HL-60 (cell line): Measurements from ENCODE around the gene PLEKHN1.
"Not testable (repeated sequence)": the region's sequence is repeated elsewhere in the genome, so short reads cannot be mapped to it uniquely, and the experiment has no call there.

Experiments
- DNase-seq, 2 experiments: peaks; one replicate each; pipeline ENCODE4 v3.0.0-alpha.2; 2010 to 2020; ENCODE audit warnings: low read depth in 1 of 2, low spot score in 1 of 2
- H3K27ac ChIP-seq: fragments of 250-450 bp; sonication (Bioruptor Pico); replicated peaks from 2 replicates; pipeline ENCODE4 v1.5.1; 2020; ENCODE audit warnings: mild to moderate bottlenecking, moderate library complexity
- H3K27me3 ChIP-seq: fragments of 250-450 bp; sonication (Bioruptor Pico); 2 replicates; pipeline ENCODE4 v1.5.1; 2021; ENCODE audit warnings: mild to moderate bottlenecking, moderate library complexity; ENCODE audit not compliant: insufficient read depth, poor library complexity, severe bottlenecking
- H3K4me3 ChIP-seq: replicated peaks from 2 replicates; pipeline ENCODE4 v1.5.1; 2011; ENCODE audit warnings: mild to moderate bottlenecking, control low read depth, low read length; ENCODE audit not compliant: insufficient read depth
- CTCF ChIP-seq: IDR thresholded peaks from one replicate; pipeline ENCODE4 v1.5.1; 2011; ENCODE audit warnings: low read length, control low read depth, inconsistent platforms; ENCODE audit not compliant: insufficient read depth
- GABPA ChIP-seq: IDR thresholded peaks from 2 replicates; pipeline ENCODE4 v1.6.1; 2012; ENCODE audit warnings: low read depth
- POLR2AphosphoS5 ChIP-seq: IDR thresholded peaks from 2 replicates; pipeline ENCODE4 v1.6.1; 2012; ENCODE audit warnings: low read depth
- SPI1 ChIP-seq: IDR thresholded peaks from 2 replicates; pipeline ENCODE4 v1.6.1; 2012; ENCODE audit warnings: low read depth, mild to moderate bottlenecking, borderline replicate concordance
- TF ChIP-seq, protein P1 (sequence below): IDR thresholded peaks from 2 replicates; pipeline ENCODE4 v1.6.1; 2012; ENCODE audit warnings: low read depth; ENCODE audit not compliant: insufficient replicate concordance

PLEKHN1 gene

DNA sequence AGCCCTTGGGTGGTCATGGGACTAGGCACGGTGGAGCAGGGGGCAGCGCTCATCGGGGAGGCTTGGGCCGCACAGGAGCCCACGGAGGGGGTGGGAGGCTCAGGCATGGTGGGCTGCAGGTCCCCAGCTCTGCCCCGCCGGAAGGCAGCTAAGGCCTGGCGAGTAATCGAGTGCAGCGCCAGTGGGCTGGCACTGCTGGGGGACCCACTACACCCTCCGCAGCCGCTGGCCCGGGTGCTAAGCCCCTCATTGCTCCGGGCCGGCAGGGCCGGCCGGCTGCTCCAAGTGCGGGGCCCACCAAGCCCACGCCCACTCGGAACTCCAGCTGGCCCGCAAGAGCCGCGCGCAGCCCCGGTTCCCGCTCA, 52.0 kb downstream of the PLEKHN1 start:
- DNase-seq, H3K4me3 ChIP-seq, H3K27ac ChIP-seq: not testable (repeated sequence)
- H3K27me3 ChIP-seq = peaks cover 20% of the 10 kb centered on the region

GRCh38 chr1:1019122-1019999, 53.1 kb downstream of the PLEKHN1 start:
- Histone ChIP-seq H3K27ac (no peak overlapping the region), H3K27me3 (peaks cover 21% of the 10 kb centered on the region), H3K4me3 (peak overlapping the region; percentile 47)
- peak in 1 of 2 experiments; percentile 48 for DNase-seq
- TF ChIP-seq CTCF (peak; percentile 7), POLR2AphosphoS5 (no peak)

DNA sequence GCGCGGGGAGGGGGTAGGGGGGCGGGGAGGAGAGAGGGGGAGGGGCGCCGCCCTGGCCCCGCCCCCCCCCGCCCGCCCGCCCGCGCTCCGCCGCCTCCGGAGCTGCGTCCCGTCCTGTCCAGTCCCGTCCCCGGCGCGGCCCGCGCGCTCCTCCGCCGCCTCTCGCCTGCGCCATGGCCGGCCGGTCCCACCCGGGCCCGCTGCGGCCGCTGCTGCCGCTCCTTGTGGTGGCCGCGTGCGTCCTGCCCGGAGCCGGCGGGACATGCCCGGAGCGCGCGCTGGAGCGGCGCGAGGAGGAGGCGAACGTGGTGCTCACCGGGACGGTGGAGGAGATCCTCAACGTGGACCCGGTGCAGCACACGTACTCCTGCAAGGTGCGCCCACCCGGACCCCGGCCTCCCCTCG, 53.7 kb downstream of the PLEKHN1 start, which contains the start of gene AGRN:
TSS of gene AGRN (plus strand) at position 121 of the 405 bp plus-strand sequence. CDS start at position 174, 53 bp downstream.
- peaks cover 21% of the 10 kb centered on the region for H3K27me3 ChIP-seq
- H3K4me3 ChIP-seq = peak within 1 kb of the TSS; percentile 47
- DNase-seq = no peak
- H3K27ac ChIP-seq = no peak within 1 kb of the TSS
- TF ChIP-seq CTCF (no peak), GABPA (no peak), POLR2AphosphoS5 (no peak), SPI1 (no peak)
- TF ChIP-seq, protein P1, sequence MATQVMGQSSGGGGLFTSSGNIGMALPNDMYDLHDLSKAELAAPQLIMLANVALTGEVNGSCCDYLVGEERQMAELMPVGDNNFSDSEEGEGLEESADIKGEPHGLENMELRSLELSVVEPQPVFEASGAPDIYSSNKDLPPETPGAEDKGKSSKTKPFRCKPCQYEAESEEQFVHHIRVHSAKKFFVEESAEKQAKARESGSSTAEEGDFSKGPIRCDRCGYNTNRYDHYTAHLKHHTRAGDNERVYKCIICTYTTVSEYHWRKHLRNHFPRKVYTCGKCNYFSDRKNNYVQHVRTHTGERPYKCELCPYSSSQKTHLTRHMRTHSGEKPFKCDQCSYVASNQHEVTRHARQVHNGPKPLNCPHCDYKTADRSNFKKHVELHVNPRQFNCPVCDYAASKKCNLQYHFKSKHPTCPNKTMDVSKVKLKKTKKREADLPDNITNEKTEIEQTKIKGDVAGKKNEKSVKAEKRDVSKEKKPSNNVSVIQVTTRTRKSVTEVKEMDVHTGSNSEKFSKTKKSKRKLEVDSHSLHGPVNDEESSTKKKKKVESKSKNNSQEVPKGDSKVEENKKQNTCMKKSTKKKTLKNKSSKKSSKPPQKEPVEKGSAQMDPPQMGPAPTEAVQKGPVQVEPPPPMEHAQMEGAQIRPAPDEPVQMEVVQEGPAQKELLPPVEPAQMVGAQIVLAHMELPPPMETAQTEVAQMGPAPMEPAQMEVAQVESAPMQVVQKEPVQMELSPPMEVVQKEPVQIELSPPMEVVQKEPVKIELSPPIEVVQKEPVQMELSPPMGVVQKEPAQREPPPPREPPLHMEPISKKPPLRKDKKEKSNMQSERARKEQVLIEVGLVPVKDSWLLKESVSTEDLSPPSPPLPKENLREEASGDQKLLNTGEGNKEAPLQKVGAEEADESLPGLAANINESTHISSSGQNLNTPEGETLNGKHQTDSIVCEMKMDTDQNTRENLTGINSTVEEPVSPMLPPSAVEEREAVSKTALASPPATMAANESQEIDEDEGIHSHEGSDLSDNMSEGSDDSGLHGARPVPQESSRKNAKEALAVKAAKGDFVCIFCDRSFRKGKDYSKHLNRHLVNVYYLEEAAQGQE = no peak

GRCh38 chr1:1020415-1021009, 54.2 kb downstream of the PLEKHN1 start:
- peaks cover 21% of the 10 kb centered on the region for H3K27me3 ChIP-seq
- no peak overlapping the region for H3K27ac ChIP-seq
- TF ChIP-seq, protein P1 = no peak
- TF ChIP-seq SPI1 (no peak), GABPA (no peak), POLR2AphosphoS5 (no peak), CTCF (no peak)
- H3K4me3 ChIP-seq = peak overlapping the region; percentile 47
- no peak for DNase-seq
